Smooth muscle cell (in vitro differentiated cells): ENCODE measurements around the gene HUNK. TPM values are rescaled to one million over a fixed set of nuclear protein-coding genes. Genes with fewer than 3 reads are reported as not detected.

Source experiments
- DNase-seq: peaks from one replicate; lab custom pipeline; 2025; ENCODE audit not compliant: unreplicated experiment; lab: John Stamatoyannopoulos, UW
- H2AFZ ChIP-seq: fragments of 200-600 bp; sonication (generic); 2 replicates; pipeline ENCODE4 v1.6.0; 2016; ENCODE audit warnings: antibody characterized with exemption, low read depth, mild to moderate bottlenecking
- H3F3A ChIP-seq: fragments of 200-600 bp; sonication (generic); 2 replicates; pipeline ENCODE4 v1.6.0; 2017; ENCODE audit warnings: antibody characterized with exemption, low read depth
- H3K27ac ChIP-seq: fragments of 200-600 bp; sonication (generic); 2 replicates; pipeline ENCODE4 v1.5.1; 2016; ENCODE audit warnings: low read depth, mild to moderate bottlenecking
- H3K27me3 ChIP-seq: fragments of 200-600 bp; sonication (generic); 2 replicates; pipeline ENCODE4 v1.6.1; 2016; ENCODE audit warnings: low read depth, mild to moderate bottlenecking
- H3K36me3 ChIP-seq: fragments of 200-600 bp; sonication (generic); 2 replicates; pipeline ENCODE4 v1.5.1; 2016; ENCODE audit warnings: low read depth
- H3K4me1 ChIP-seq: fragments of 200-600 bp; sonication (generic); 2 replicates; pipeline ENCODE4 v1.5.1; 2016; ENCODE audit warnings: low read depth
- H3K4me2 ChIP-seq: fragments of 200-600 bp; sonication (generic); 2 replicates; pipeline ENCODE4 v1.6.0; 2016; ENCODE audit warnings: mild to moderate bottlenecking
- H3K4me3 ChIP-seq: fragments of 200-600 bp; sonication (generic); 2 replicates; pipeline ENCODE4 v1.5.1; 2016; ENCODE audit warnings: mild to moderate bottlenecking
- H3K79me2 ChIP-seq: fragments of 200-600 bp; sonication (generic); 2 replicates; pipeline ENCODE4 v1.6.0; 2016; ENCODE audit warnings: low read depth, mild to moderate bottlenecking
- H3K9ac ChIP-seq: fragments of 200-600 bp; sonication (generic); 2 replicates; pipeline ENCODE4 v1.6.0; 2016; ENCODE audit warnings: low read depth
- H3K9me3 ChIP-seq: fragments of 200-600 bp; sonication (generic); replicated peaks from 2 replicates; pipeline ENCODE4 v1.5.1; 2016; ENCODE audit warnings: low read depth
- H4K20me1 ChIP-seq: fragments of 200-600 bp; sonication (generic); 2 replicates; pipeline ENCODE4 v1.6.0; 2016; ENCODE audit warnings: low read depth
- CTCF ChIP-seq: fragments of 200-600 bp; sonication (generic); IDR thresholded peaks from 2 replicates; pipeline ENCODE4 v1.5.1; 2017; ENCODE audit warnings: borderline replicate concordance, mild to moderate bottlenecking, antibody characterized with exemption; ENCODE audit not compliant: insufficient read depth, poor library complexity, severe bottlenecking
- WGBS: methylation state at CpG from one replicate; pipeline ENCODE4 v1.1.7; 2016; ENCODE audit warnings: low lambda C conversion rate; 5-methylcytosine and 5-hydroxymethylcytosine counted together
- polyA plus RNA-seq: library from polyadenylated mRNA; unstranded; fragments of >200 nt; fragmentation: Nextera tagmentation; extraction: Ambion mirVana; gene quantifications from 2 replicates; pipeline ENCODE4 v1.2.1, GENCODE V29; 2016
- total RNA-seq: library from RNA; depleted of rRNA; stranded (reverse); fragments of >200 nt; gene quantifications from 2 replicates; pipeline ENCODE4 v1.2.3, GENCODE V29; 2014

Gene HUNK
- total and polyA plus RNA-seq, 2 experiments from 2014 or later: 5.5 to 11.6 TPM

- 91% methylated on average over 3 of the region's 3 CpGs for WGBS
- Histone ChIP-seq H3K79me2 (peaks cover 30% of the 10 kb centered on the region), H4K20me1 (peaks cover 20% of the 10 kb centered on the region), H3K27me3 (no peaks in the 10 kb centered on the region), H3K4me3 (no peak overlapping the region), H3K36me3 (no peaks in the 10 kb centered on the region), H3K27ac (no peak overlapping the region), H2AFZ (no peak overlapping the region), H3F3A (no peaks in the 10 kb centered on the region), H3K4me1 (no peaks in the 10 kb centered on the region), H3K4me2 (no peak overlapping the region), H3K9me3 (no peaks in the 10 kb centered on the region), H3K9ac (no peak overlapping the region)
- no peak for DNase-seq
- TF ChIP-seq CTCF: no peak
These were observed 42.7 kb downstream of the HUNK start for GRCh38 chr21:31915566-31915965.

- no peaks in the 10 kb centered on the region for H3K9me3 ChIP-seq
- TF ChIP-seq CTCF: no peak
- H3K36me3 ChIP-seq: no peaks in the 10 kb centered on the region
- H3K27me3 ChIP-seq: no peaks in the 10 kb centered on the region
- no peaks in the 10 kb centered on the region for H3F3A ChIP-seq
- no peak for DNase-seq
- H3K79me2 ChIP-seq: peaks cover 32% of the 10 kb centered on the region
- no peak overlapping the region for H2AFZ ChIP-seq
- WGBS: 91% methylated on average over 7 of the region's 7 CpGs
- H3K9ac ChIP-seq: no peak overlapping the region
- no peak overlapping the region for H3K4me2 ChIP-seq
- H3K4me3 ChIP-seq: no peak overlapping the region
- H3K27ac ChIP-seq: no peak overlapping the region
- no peaks in the 10 kb centered on the region for H3K4me1 ChIP-seq
- peaks cover 16% of the 10 kb centered on the region for H4K20me1 ChIP-seq
These were observed 44.3 kb downstream of the HUNK start for GRCh38 chr21:31917108-31917507.

- Histone ChIP-seq H3K27me3 (no peaks in the 10 kb centered on the region), H4K20me1 (peaks cover 16% of the 10 kb centered on the region), H3K79me2 (peaks cover 35% of the 10 kb centered on the region), H3K4me2 (no peak overlapping the region), H3K36me3 (no peaks in the 10 kb centered on the region), H3F3A (no peaks in the 10 kb centered on the region), H3K4me1 (no peaks in the 10 kb centered on the region), H3K9me3 (no peaks in the 10 kb centered on the region), H3K4me3 (no peak overlapping the region), H3K9ac (no peak overlapping the region), H2AFZ (no peak overlapping the region), H3K27ac (no peak overlapping the region)
- no peak for TF ChIP-seq CTCF
- DNase-seq: no peak
- 96% methylated on average over 3 of the region's 3 CpGs for WGBS
These were observed 45.5 kb downstream of the HUNK start for GRCh38 chr21:31918250-31918775.

GRCh38 chr21:31920275-31920674, 47.5 kb downstream of the HUNK start:
- 54% methylated on average over 1 of the region's 1 CpG for WGBS
- no peak for DNase-seq

More at GRCh38 chr21:31920275-31920674, 47.5 kb downstream of the HUNK start:
- peaks cover 7% of the 10 kb centered on the region for H4K20me1 ChIP-seq
- no peak for TF ChIP-seq CTCF
- H3F3A ChIP-seq: no peaks in the 10 kb centered on the region
- H3K9ac ChIP-seq: no peak overlapping the region
- H3K4me3 ChIP-seq: no peak overlapping the region
- no peaks in the 10 kb centered on the region for H3K27me3 ChIP-seq
- peaks cover 30% of the 10 kb centered on the region for H3K79me2 ChIP-seq
- H3K4me1 ChIP-seq: no peaks in the 10 kb centered on the region
- H3K27ac ChIP-seq: no peak overlapping the region
- no peaks in the 10 kb centered on the region for H3K9me3 ChIP-seq
- H3K4me2 ChIP-seq: no peak overlapping the region
- no peaks in the 10 kb centered on the region for H3K36me3 ChIP-seq
- no peak overlapping the region for H2AFZ ChIP-seq
